ENCODE results near the gene SCFD1.

SCFD1 gene

DNA sequence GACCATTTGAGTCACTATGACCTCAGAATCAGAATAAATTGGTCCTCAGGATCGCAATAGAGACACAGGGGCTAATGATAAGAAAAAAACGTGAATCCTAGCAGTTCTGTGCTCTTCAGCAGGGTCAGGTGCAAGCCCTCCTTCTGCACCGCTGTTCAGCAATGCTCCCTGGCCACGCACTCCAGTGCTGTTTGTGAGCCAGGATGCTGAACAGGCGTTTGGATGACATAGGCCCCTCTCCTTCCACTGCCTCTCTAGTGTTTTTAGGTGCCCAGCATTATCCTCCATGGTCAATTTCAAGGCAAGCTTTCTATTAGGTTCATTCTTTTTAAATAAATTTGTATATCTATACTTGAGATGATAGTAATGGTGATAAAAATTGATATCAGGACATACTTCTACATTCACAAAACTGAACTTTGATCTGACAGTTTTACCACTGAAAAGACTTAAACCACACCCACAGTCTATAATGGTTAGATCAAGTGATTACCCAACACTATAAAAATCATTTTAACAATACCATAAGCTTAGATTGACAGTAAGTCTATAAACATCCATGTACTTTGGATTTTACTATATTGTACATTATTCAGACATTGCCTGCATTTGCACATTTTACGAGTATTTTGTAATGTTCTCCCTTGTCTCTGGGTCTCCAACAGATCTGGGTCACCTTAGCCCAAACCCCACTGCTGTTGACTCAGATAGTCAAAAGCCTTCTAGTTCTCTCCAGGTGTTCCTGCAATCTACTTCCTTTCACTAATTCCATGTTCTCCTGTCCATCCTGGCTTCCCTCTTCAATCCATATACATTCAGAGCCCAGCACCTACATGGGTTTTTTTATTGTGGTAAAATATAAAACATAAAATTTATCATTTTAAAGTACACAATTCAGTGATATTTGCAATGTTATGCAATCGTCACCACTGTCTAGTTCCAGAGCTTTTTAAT lies 137.3 kb downstream of the SCFD1 start:
- DNase-seq, result no peak

DNA sequence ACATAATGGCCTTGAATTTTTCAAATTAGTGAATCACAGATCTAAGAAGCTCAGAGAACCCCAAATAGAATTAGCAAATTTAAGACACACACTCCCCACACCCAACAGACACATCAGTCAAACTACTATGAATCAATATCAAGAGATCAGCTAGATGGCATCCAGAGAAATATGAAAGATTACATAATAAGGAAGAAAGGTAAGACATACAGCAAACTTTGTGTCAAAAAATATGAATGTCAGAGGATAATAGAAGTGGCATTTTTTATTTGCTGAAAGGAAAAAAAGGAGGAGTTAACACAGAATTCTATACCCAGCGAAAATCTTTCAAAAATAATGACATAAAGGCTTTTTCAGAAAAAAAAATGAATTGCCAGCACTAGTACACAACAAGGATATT lies 141.8 kb downstream of the SCFD1 start:
- DNase-seq, result no peak

DNA sequence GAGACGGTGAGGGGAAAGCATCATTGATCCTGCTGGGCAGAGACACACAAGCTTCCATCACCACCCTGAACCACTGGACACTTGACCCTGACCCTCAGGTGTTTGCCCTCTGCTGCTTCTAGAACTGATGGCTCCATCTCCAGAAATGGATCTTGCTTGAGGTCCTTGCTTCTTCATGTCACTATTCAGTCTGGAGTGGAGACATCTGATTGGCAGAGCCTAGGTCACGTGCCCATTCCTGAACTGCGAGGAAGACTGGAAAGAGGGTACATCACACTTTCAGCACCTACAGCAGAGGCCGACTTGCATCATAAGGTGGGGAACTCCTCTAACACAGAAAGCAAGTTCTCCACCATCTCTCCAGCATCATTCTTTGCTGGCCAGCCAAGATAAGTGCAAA lies 145.5 kb downstream of the SCFD1 start:
- no peak for DNase-seq

DNA sequence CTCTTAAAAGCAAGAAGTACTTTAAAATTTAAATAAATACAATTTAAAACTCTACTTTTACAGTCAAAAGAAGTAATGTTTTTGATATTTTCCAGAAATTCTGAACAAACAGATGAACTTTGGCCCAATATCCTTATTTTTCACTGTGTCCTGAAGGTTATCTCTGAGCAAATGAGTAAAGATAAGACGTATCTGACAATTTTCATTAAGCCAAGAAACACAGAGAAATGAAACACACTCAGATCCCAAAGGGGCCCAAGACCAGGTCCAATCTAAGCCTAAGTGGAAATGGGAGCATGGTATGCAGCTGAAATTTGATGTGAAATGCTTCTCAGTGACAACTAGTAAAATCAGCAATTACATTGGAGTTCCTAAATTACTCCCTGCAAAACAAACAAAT lies 146.7 kb downstream of the SCFD1 start:
- no peak for DNase-seq

DNA sequence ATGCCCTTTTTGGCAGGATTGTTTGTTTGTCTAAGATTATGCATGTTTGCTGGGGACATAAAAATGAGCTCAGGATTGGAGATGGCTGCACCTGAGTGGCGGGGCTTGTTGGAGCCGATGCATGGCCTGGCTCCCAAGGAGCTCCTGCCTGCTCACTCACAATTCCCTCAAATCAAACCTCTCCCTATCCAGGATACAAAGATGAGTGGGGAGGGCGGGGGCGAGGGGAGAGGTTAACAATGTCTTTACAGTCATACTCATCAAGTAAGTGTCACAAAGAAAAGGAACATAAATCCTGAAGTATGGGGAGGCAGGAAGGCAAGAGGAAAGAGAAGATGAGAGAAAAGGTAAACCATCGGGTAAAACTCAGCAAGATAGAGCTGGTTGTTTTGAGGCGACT lies 148.3 kb downstream of the SCFD1 start:
- no peak for DNase-seq

DNA sequence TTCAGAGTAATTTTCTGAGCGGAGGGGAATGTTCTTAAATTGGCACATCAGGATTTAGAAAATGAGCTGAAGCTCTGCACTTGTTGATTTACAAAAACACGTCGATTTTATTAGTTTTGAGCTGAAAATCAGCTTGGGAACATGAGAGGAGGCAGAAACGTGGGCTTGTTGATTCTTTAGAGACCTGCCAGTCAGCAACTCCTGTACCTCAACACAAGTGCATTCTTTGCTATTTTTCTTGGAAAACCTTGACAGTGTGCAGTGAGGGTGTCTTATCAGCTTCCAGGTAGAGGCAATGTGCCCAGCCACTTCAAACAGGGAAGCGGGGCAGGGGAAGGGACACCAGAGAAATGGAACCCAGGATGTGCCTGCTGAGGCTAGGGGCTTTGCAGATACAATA lies 149.5 kb downstream of the SCFD1 start:
- no peak for DNase-seq

DNA sequence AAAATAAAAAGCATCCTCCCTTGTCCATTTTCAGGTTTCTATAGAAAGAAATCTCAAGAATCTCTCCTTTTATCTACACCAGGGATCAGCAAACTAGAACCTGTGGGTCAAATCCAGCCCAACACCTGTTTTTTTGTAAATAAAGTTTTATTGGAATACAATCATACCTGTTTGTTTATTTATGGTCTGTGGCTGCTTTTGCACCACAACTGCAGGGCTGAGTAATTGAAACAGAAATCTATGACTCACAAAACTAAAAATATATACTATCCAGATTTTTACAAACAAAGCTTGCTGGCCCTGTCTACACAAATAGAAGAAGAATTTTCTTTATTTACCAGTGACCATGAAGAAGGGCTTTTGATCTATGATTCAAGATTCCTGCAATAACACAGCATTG lies 157.1 kb downstream of the SCFD1 start:
- DNase-seq, result no peak
